HL-60 (cell line): ENCODE results near the gene CCL25.

Source experiments
- DNase-seq, 2 experiments: peaks; one replicate each; pipeline ENCODE4 v3.0.0-alpha.2; 2010 to 2020; ENCODE audit warnings: low read depth in 1 of 2, low spot score in 1 of 2
- H3K27ac ChIP-seq: fragments of 250-450 bp; sonication (Bioruptor Pico); replicated peaks from 2 replicates; pipeline ENCODE4 v1.5.1; 2020; ENCODE audit warnings: mild to moderate bottlenecking, moderate library complexity
- H3K27me3 ChIP-seq: fragments of 250-450 bp; sonication (Bioruptor Pico); 2 replicates; pipeline ENCODE4 v1.5.1; 2021; ENCODE audit warnings: mild to moderate bottlenecking, moderate library complexity; ENCODE audit not compliant: insufficient read depth, poor library complexity, severe bottlenecking
- H3K4me3 ChIP-seq: replicated peaks from 2 replicates; pipeline ENCODE4 v1.5.1; 2011; ENCODE audit warnings: mild to moderate bottlenecking, control low read depth, low read length; ENCODE audit not compliant: insufficient read depth
- CTCF ChIP-seq: IDR thresholded peaks from one replicate; pipeline ENCODE4 v1.5.1; 2011; ENCODE audit warnings: low read length, control low read depth, inconsistent platforms; ENCODE audit not compliant: insufficient read depth
- GABPA ChIP-seq: IDR thresholded peaks from 2 replicates; pipeline ENCODE4 v1.6.1; 2012; ENCODE audit warnings: low read depth
- POLR2AphosphoS5 ChIP-seq: IDR thresholded peaks from 2 replicates; pipeline ENCODE4 v1.6.1; 2012; ENCODE audit warnings: low read depth
- REST ChIP-seq: IDR thresholded peaks from 2 replicates; pipeline ENCODE4 v1.6.1; 2012; ENCODE audit warnings: low read depth; ENCODE audit not compliant: insufficient replicate concordance
- SPI1 ChIP-seq: IDR thresholded peaks from 2 replicates; pipeline ENCODE4 v1.6.1; 2012; ENCODE audit warnings: low read depth, mild to moderate bottlenecking, borderline replicate concordance

The CCL25 gene

GRCh38 chr19:8056533-8056932, 4.0 kb downstream of the CCL25 start:
- no peak overlapping the region for H3K27ac ChIP-seq
- no peaks in the 10 kb centered on the region for H3K27me3 ChIP-seq
- TF ChIP-seq SPI1 = no peak
- no peak for TF ChIP-seq REST
- TF ChIP-seq CTCF = no peak
- TF ChIP-seq POLR2AphosphoS5 = no peak
- TF ChIP-seq GABPA = no peak
- no peak overlapping the region for H3K4me3 ChIP-seq
- DNase-seq = no peak

GRCh38 chr19:8057545-8058270, 5.1 kb downstream of the CCL25 start:
- no peak overlapping the region for H3K27ac ChIP-seq
- no peak overlapping the region for H3K4me3 ChIP-seq
- H3K27me3 ChIP-seq = no peaks in the 10 kb centered on the region
- TF ChIP-seq REST (no peak), SPI1 (no peak), POLR2AphosphoS5 (no peak), CTCF (no peak), GABPA (no peak)
- DNase-seq = no peak

GRCh38 chr19:8064911-8065874, 12.6 kb downstream of the CCL25 start:
- Histone ChIP-seq H3K27me3 (no peaks in the 10 kb centered on the region), H3K27ac (no peak overlapping the region), H3K4me3 (no peak overlapping the region)
- TF ChIP-seq REST (no peak), SPI1 (no peak)
- no peak for DNase-seq
